GM19193 (cell line): ENCODE data around the gene SNAI1.

Experiments
- POLR2A ChIP-seq: IDR thresholded peaks from 4 replicates; pipeline ENCODE4 v1.6.1; 2011; ENCODE audit not compliant: insufficient read depth, insufficient read length; ENCODE audit errors: extremely low read depth

Gene SNAI1

GRCh38 chr20:50017160-50017559 is 34.4 kb downstream of the SNAI1 start:
- TF ChIP-seq POLR2A: no peak

- no peak for TF ChIP-seq POLR2A
These were observed 34.9 kb downstream of the SNAI1 start for GRCh38 chr20:50017576-50018248.

- TF ChIP-seq POLR2A: no peak
These were observed 36.9 kb downstream of the SNAI1 start for GRCh38 chr20:50019466-50020256.

GRCh38 chr20:50020288-50020687 is 37.5 kb downstream of the SNAI1 start:
- TF ChIP-seq POLR2A: no peak

DNA sequence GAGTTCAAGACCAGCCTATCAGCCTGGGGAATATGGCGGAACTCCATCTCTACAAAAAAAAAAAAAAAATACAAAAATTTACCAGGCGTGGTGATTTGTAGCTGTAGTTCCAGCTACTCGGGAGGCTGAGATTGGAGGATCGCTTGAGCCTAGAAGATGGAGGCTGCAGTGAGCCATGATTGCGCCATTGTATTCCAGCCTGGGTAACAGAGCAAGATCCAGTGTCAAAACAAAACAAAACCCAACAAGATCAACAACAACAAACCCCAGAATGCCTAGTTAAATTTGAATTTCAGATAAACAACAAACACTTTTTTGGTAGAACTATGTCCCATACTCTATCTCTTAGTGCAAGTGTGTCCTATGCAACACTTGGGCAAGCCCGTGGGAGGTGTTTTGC is 39.9 kb downstream of the SNAI1 start:
- no peak for TF ChIP-seq POLR2A

- TF ChIP-seq POLR2A: no peak
These were observed 40.5 kb downstream of the SNAI1 start for GRCh38 chr20:50023116-50023805.

GRCh38 chr20:50026746-50027575 is 44.2 kb downstream of the SNAI1 start:
- TF ChIP-seq POLR2A: no peak

GRCh38 chr20:50027611-50028105 is 44.9 kb downstream of the SNAI1 start:
- TF ChIP-seq POLR2A: no peak

- TF ChIP-seq POLR2A: no peak
These were observed 46.4 kb downstream of the SNAI1 start for GRCh38 chr20:50029083-50029696.

DNA sequence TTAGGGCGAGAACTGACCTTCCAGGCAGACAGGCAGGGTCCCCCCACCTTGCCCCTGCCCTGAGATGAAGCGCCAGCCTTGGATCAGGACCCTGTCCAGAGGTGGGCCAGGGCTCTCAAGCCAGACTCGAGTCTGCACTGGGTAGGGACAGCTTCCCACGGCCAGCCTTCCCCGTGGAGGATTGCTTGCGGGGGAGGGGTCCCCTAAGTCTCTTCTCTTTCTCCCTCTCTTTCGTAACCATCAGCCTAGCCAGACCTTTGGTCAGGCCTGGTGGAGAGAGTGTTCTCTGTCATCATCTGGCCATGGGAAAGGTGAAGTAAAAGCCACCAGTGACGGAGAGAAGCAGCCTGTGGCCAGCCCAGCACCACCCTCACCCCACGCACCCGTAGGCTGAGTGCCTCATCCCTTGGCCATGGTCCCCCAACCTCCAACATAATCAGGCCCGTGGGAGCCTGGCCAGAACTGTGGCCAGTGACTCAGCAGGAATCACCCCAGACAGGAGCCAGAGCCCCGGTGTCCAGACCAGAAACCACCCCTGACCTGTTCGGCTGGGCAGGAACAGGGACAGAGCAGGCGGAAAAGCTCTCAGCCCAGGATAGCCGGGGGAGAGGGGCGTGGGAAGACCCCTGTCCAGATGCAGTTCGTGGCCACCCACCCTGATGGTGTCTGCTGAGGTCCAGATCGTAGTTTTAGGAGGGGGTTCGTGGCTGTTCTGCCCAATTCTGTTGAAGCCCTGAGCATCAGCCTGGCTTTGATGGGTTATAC is 47.1 kb downstream of the SNAI1 start:
- TF ChIP-seq POLR2A: no peak

DNA sequence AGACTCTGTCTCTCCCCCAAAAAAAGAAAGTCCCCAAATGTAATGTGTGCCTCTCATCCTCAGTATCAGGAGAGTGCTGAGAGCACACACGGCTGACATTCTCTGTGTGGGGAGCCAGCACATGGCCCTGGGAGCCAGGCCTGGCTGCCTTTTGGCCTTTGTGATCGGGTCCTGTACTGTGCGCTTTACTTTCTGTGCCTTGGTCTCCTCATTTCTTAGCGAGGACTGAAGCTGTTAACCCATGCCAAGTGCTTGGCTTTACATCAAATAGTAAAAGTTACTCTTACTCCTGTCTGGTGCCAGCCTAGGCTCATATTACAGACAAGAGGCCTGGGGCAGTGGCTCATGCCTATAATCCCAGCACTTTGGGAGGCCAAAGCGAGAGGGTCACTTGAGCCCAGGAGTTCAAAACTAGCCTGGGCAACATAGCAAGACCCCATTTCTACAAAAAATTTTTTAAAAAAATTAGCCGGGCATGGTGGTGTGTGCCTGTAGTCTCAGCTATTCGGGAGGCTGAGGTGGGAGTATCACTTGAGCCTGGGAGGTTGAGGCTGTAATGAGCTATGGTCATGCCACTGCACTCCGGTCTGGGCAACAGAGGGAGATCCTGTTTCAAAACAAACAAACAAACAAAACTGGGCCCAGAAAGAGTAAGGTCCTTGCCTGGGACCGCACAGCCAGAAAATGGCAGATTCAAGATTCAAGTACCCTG is 50.3 kb downstream of the SNAI1 start:
- TF ChIP-seq POLR2A: no peak

- TF ChIP-seq POLR2A: no peak
These were observed 51.9 kb downstream of the SNAI1 start for GRCh38 chr20:50034567-50035180.
